Caco-2 (cell line): Measurements from ENCODE around the gene ERFE. TPM values are rescaled to one million over a fixed set of nuclear protein-coding genes. Genes with fewer than 3 reads are reported as not detected.

ENCODE experiments used
- BruUV-seq: library from RNA; stranded (reverse); fragments of 400-500 nt; replicated peaks from 2 replicates; lab custom pipeline; 2021; lab: Mats Ljungman, UMichigan
- CTCF ChIA-PET: fragments of 300-600 bp; sonication (Branson Sonifier 250); formaldehyde crosslinking; loops from one replicate; lab custom pipeline; 2022; ENCODE audit warnings: antibody characterized with exemption; lab: Charles Lee
- POLR2A ChIA-PET: fragments of 300-600 bp; sonication (Branson Sonifier 250); formaldehyde crosslinking; loops from one replicate; lab custom pipeline; 2022; ENCODE audit warnings: antibody characterized with exemption; lab: Charles Lee
- DNase-seq, 2 experiments: peaks; one replicate each; pipeline versions ENCODE4 v3.0.0 to v3.0.0-alpha.2; 2020 to 2022
- H3K27me3 ChIP-seq: replicated peaks from 2 replicates; pipeline ENCODE4 v1.6.0; 2011; ENCODE audit warnings: low read length; ENCODE audit not compliant: control insufficient read depth, insufficient read depth
- H3K36me3 ChIP-seq: 2 replicates; pipeline ENCODE4 v1.5.1; 2011; ENCODE audit warnings: low read length; ENCODE audit not compliant: control insufficient read depth, insufficient read depth
- H3K4me1 ChIP-seq: fragments of 250-450 bp; sonication (Bioruptor Pico); 2 replicates; pipeline ENCODE4 v1.5.1; 2020; ENCODE audit warnings: mild to moderate bottlenecking
- H3K4me3 ChIP-seq: 2 replicates; pipeline ENCODE4 v1.5.1; 2011; ENCODE audit warnings: low read depth, mild to moderate bottlenecking, control low read depth, low read length
- H3K9me3 ChIP-seq: fragments of 250-450 bp; sonication (Bioruptor Pico); 2 replicates; pipeline ENCODE4 v1.5.1; 2020; ENCODE audit warnings: mild to moderate bottlenecking, moderate library complexity
- H3K27ac Mint-ChIP-seq: one replicate; pipeline ENCODE4 v1.8.0; 2022; ENCODE audit warnings: mixed read lengths; ENCODE audit not compliant: unreplicated experiment
- H3K27me3 Mint-ChIP-seq: one replicate; pipeline ENCODE4 v1.8.0; 2022; ENCODE audit warnings: mixed read lengths; ENCODE audit not compliant: insufficient read depth, unreplicated experiment
- H3K36me3 Mint-ChIP-seq: one replicate; pipeline ENCODE4 v1.8.0; 2022; ENCODE audit warnings: mild to moderate bottlenecking, mixed read lengths; ENCODE audit not compliant: insufficient read depth, unreplicated experiment
- H3K4me1 Mint-ChIP-seq: one replicate; pipeline ENCODE4 v1.8.0; 2022; ENCODE audit warnings: low read depth, mixed read lengths; ENCODE audit not compliant: unreplicated experiment
- H3K4me3 Mint-ChIP-seq: one replicate; pipeline ENCODE4 v1.8.0; 2022; ENCODE audit warnings: mild to moderate bottlenecking, moderate library complexity, mixed read lengths; ENCODE audit not compliant: unreplicated experiment
- H3K9me3 Mint-ChIP-seq: one replicate; pipeline ENCODE4 v1.8.0; 2022; ENCODE audit warnings: mixed read lengths; ENCODE audit not compliant: unreplicated experiment
- intact Hi-C: fragments of 100-400 bp; cut with micrococcal nuclease; formaldehyde crosslinking; loops from one replicate; pipeline ENCODE4 v1.10.0; 2022; ENCODE audit not compliant: unreplicated experiment
- total RNA-seq: library from RNA; stranded (reverse); gene quantifications from 2 replicates; pipeline ENCODE4 v1.2.3, GENCODE V29; 2022
- TF ChIP-seq, protein P1 (sequence below), 2 experiments: fragments of 200-600 bp in 1 of 2; IDR thresholded peaks; 1 replicate in 1 of 2; 2 replicates in 1 of 2; pipeline versions ENCODE4 v1.5.1 to v1.8.0; 2011 to 2022; ENCODE audit warnings: antibody characterized with exemption in 1 of 2, control low read depth in 1 of 2, inconsistent platforms in 1 of 2, low read depth in 1 of 2, low read length in 1 of 2, mild to moderate bottlenecking in 1 of 2, moderate library complexity in 1 of 2; ENCODE audit not compliant: insufficient read depth in 1 of 2, severe bottlenecking in 1 of 2, unreplicated experiment in 1 of 2

ERFE gene
- total RNA-seq, 1 experiment from 2014 or later: 1.4 TPM

DNA sequence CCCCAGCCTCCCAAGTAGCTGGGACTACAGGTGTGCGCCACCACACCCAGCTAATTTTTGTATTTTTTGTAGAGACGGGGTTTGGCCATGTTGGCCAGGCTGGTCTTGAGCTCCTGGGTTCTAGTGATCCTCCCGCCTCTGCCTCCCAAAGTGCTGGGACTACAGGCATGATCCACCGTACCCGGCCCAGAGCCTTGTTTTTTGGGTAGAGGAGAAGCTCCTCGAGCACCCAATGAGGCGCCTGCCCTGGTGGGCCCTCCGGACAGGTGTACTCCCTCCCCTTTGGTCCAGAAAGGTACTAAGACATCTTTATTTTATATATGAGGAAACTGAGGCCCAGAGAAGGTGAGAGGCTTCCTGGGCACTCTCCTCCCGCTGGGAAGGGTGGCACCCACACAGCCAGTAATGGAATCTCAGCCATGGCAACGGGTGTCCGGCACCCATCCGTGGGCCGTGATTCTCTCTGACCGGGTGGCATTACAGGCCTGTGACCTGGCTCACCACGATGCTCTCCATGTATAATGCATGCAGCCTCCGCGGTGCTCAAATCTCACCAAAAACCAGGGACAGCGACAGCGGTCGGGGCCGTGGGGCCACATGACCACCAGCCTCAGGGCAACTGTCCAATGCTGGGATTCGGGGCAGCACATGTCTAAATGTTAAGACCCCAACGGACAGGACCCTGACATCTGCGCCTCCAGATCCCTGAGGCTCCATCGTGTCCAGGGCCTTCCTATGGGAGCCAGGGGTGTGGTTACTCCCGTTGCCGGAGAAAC lies 37.1 kb upstream of the ERFE start:
- Histone ChIP-seq H3K4me1 (no peaks in the 10 kb centered on the region), H3K4me3 (no peak overlapping the region), H3K36me3 (no peaks in the 10 kb centered on the region), H3K9me3 (no peaks in the 10 kb centered on the region), H3K27me3 (no peaks in the 10 kb centered on the region)
- Mint-ChIP-seq H3K36me3 (no peaks in the 10 kb centered on the region), H3K9me3 (no peaks in the 10 kb centered on the region), H3K4me3 (no peak overlapping the region), H3K27me3 (peaks cover 4% of the 10 kb centered on the region), H3K4me1 (no peaks in the 10 kb centered on the region), H3K27ac (no peak overlapping the region)
- no peak for DNase-seq
- intact Hi-C loops: no loop called here
- no TSS peak for BruUV-seq
- ChIA-PET POLR2A (no interaction called here), CTCF (interaction anchor here (1.1 kb wide), 1 partner anchor 12 kb away, joined by 5 read pairs; no protein-coding TSS in a partner anchor)
- TF ChIP-seq, protein P1, sequence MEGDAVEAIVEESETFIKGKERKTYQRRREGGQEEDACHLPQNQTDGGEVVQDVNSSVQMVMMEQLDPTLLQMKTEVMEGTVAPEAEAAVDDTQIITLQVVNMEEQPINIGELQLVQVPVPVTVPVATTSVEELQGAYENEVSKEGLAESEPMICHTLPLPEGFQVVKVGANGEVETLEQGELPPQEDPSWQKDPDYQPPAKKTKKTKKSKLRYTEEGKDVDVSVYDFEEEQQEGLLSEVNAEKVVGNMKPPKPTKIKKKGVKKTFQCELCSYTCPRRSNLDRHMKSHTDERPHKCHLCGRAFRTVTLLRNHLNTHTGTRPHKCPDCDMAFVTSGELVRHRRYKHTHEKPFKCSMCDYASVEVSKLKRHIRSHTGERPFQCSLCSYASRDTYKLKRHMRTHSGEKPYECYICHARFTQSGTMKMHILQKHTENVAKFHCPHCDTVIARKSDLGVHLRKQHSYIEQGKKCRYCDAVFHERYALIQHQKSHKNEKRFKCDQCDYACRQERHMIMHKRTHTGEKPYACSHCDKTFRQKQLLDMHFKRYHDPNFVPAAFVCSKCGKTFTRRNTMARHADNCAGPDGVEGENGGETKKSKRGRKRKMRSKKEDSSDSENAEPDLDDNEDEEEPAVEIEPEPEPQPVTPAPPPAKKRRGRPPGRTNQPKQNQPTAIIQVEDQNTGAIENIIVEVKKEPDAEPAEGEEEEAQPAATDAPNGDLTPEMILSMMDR (IDR thresholded peaks at IDR 0.05; ENCODE audit: insufficient read depth in 1 of 2, low read depth in 1 of 2, low read length in 1 of 2, severe bottlenecking in 1 of 2, unreplicated experiment in 1 of 2): no peak

DNA sequence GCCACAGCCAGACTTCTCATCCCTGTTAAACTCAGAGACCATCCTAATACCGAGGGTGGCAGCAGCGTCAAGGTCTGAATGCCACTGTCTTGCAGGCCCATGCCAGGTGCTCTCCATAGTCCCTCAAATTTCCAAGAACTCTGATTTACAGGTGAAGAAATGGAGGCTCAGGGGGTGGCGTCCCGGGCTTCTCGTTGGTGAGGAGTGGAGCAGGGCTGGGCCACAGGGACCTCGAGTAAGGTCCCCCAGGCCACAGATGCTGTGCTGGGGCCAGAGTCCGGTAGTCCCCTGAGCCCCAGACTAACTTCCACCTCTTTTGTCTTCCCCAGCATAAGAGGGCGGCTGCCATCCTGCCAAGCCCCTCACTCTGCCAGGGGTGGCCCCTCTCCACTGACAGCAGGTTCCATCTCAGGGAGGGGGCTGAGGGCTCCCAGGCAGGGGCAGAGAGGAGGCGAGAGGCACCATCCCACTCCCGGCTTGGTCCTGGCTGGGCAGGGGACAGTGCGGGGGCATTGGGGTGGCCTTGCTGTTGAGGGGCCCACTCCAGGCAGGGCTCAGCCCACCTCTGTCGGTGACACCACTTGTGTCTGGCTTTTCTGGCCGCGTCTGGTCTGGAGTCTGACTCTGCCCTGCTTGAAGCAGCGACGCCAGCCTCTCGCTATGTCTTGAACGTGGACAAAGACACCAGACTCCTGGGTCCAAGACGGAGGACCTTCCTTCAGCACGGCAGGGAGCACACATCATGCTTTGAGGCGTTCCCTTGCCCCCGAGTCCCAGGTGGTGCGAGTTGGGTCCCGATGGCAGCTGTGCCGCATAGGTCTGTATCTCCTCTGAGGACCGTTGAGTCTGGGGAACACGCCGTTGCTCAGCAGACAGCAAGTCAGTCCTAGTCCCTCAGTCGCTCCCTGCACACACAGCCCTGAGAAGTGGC lies 36.2 kb upstream of the ERFE start:
- Mint-ChIP-seq H3K36me3 (no peaks in the 10 kb centered on the region), H3K27ac (no peak overlapping the region), H3K4me1 (no peaks in the 10 kb centered on the region), H3K4me3 (no peak overlapping the region), H3K27me3 (peaks cover 2% of the 10 kb centered on the region), H3K9me3 (no peaks in the 10 kb centered on the region)
- H3K27me3 ChIP-seq: no peaks in the 10 kb centered on the region
- no TSS peak for BruUV-seq
- no peak overlapping the region for H3K4me3 ChIP-seq
- ChIA-PET POLR2A (no interaction called here), CTCF (no interaction called here)
- no peak for DNase-seq
- intact Hi-C loops: no loop called here
- no peaks in the 10 kb centered on the region for H3K36me3 ChIP-seq
- H3K9me3 ChIP-seq: no peaks in the 10 kb centered on the region
- H3K4me1 ChIP-seq: no peaks in the 10 kb centered on the region
- TF ChIP-seq, protein P1 (IDR thresholded peaks at IDR 0.05; ENCODE audit: insufficient read depth in 1 of 2, low read depth in 1 of 2, low read length in 1 of 2, severe bottlenecking in 1 of 2, unreplicated experiment in 1 of 2): no peak

DNA sequence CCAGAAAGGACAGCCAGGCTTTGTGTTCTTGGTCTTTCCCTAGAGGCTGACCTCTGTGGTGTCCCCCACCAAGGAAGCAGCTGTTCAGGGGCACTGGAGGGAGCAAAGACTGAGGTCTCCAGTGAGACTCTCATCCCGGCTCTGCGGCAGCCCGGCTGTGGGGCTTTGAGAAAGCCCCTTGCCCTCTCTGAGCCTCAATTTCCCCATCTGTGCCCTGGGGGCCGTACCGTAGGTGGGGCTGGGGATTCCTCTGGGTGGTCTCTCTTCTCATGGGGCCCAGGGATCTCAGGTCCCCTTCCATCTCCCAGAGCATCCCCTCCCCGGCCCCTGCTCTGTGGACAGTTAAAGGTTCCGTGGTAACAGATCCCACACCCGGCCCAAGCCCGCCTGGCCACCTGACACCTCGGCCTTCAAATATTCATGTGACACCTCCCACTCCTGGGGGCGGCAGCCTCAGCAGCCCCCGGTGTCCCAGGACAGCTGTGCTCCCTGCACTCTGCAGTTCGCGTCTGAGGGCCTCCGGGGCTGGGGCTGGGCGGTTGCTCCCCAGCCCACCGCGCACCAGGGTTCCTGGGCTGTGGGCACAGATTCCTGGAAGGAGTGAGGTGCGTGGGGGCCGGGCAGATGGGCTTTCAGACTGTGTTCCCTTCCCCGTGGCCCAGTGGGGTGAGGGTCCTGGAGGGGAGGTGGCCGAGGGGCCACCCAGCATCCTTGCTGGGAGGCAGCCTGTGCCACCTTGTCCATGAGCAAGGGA lies 35.4 kb upstream of the ERFE start:
- Histone ChIP-seq H3K36me3 (no peaks in the 10 kb centered on the region), H3K9me3 (no peaks in the 10 kb centered on the region), H3K4me1 (no peaks in the 10 kb centered on the region), H3K4me3 (no peak overlapping the region), H3K27me3 (no peaks in the 10 kb centered on the region)
- intact Hi-C loops: no loop called here
- POLR2A ChIA-PET: no interaction called here
- Mint-ChIP-seq H3K4me3 (no peak overlapping the region), H3K27ac (no peak overlapping the region), H3K9me3 (no peaks in the 10 kb centered on the region), H3K36me3 (no peaks in the 10 kb centered on the region), H3K4me1 (no peaks in the 10 kb centered on the region), H3K27me3 (no peaks in the 10 kb centered on the region)
- no peak for DNase-seq
- CTCF ChIA-PET: no interaction called here
- TF ChIP-seq, protein P1 (IDR thresholded peaks at IDR 0.05; ENCODE audit: insufficient read depth in 1 of 2, low read depth in 1 of 2, low read length in 1 of 2, severe bottlenecking in 1 of 2, unreplicated experiment in 1 of 2): no peak
- no TSS peak for BruUV-seq
